ACHN (cell line): ENCODE results near the gene ATP2B2.
A peak's percentile ranks its signal among the peaks of the same experiment; 100 is the strongest.

Source experiments
- DNase-seq: peaks from one replicate; pipeline ENCODE4 v3.0.0-alpha.2; 2015
- in situ Hi-C: cut with HindIII; loops from 2 replicates; pipeline ENCODE4 v1.10.0; 2017; ENCODE audit warnings: low sequenced_read_pairs, low pct_ligation_motif_present, low pct_unique_long_range_greater_than_20kb

ATP2B2 gene

DNA sequence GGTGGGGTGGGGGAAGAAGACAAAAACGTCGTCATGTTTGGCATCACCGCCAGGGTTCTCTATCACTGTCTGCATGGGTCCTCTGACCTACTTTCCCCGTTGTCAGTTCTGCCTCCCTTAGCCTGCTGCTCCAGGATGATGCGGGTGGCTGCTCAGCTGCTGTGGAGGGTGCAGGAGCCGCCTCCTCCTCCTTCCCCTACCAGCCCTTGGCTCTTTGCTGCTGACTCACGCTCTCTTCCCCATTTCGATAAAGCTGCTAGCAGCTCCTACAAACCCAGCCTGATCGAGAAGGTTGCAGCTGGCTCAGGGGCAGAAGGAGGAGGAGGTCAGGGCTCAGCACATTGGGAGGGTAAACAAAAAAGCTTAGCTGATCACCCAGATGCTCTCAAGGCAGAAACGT lies 135.0 kb downstream of the ATP2B2 start:
- in situ Hi-C loops: no loop called here
- peak; percentile 82 for DNase-seq

DNA sequence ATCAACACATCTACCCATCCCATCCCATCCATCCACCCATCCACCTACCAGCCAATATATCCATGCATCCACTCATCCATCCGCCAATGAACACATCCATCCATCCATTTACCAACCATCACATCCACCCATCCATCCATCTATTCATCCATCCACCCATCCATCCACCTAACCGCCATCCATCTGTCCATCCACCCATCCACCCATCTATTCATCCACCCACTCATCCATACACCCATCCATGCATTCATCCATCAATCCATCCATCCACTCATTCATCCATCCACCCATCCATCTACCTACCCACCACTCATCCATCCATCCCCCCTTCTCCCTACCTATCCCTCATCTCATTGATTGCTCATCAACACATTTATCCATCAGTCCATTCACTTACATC lies 136.9 kb downstream of the ATP2B2 start:
- in situ Hi-C loops: no loop called here
- no peak for DNase-seq

DNA sequence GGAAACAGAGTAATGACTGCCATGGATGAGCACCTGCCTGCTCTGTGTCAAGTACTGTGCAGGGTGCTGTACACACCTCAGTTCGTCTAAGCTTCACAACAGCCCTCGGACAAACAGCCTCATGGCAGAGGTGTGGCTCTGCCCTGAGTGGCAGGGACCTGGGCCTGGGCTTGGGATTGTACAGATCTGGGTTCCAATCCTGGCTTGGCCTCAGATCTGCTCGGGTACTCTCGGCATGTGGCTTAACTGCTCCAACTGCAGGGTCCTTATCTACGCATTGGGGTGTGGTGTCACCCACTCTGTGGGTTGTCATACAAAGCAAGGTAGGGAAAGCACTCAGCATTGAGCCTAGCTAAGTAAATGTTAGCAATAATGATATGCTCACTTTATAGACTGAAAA lies 137.9 kb downstream of the ATP2B2 start:
- in situ Hi-C loops: no loop called here

DNA sequence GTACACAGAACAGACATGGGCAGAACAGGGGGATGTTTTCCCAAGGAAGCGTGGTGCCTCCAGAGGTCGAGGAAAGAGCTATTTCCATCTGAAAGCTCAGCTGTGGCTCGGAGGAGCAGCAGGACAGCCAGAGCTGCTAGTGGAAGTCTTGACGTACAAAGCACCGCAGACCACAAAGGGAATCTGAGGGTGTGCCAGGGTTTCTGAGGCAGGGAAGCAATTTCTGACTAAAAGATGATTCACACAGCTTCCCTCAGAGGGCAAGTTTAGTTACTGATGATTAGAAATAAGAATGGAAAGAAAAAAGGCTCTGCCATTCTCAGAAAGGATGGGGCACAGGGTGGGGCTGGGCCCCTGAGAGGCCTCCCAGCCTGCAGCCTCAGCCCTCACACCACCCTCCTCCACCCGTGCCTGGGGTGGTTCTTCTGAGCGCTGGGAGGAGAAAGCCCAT lies 138.7 kb downstream of the ATP2B2 start:
- peak; percentile 94 for DNase-seq
- in situ Hi-C loops: no loop called here

More for the DNA sequence above, 137.9 kb downstream of the ATP2B2 start:
- no peak for DNase-seq

DNA sequence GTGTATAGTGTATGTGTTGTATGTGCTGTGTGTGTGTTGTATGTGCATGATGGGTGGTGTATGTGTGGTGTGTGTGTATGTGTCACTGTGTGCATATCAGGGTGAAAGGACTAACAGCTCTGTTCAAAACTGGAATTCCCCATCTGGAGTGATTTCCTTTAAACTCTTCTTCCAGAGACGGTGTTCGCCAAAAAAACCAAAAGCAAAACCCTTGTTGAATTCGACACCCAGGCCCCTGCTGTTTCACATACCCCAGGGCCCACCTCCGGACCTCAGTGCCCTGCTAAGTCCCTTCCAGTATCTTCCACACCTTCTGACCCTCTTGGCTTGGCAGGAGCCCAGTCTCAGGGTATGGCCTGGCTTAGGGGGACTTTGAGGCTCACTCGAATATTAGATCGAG lies 139.6 kb downstream of the ATP2B2 start:
- DNase-seq: peak; percentile 6
- in situ Hi-C loops: no loop called here

DNA sequence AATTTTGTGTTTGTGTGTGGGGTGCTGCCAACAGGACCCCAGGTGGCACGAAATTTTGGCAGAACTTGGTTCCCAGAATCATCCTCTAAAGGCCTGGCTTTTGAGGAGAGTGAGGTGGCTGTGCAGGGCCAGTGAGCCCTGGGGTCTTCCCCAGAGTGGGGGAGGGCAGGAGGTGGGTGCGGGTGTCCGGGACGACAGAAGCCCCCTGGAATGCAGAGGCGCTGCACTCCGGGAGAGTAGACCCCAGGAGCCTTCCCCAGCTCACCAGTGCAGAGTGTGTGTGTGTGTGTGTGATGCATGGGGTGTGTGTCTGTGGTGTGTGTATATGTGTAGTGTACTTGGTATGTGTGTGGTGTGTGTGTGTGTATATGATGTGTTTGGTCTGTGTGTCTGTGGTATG lies 140.1 kb downstream of the ATP2B2 start:
- DNase-seq: no peak
- in situ Hi-C loops: no loop called here

DNA sequence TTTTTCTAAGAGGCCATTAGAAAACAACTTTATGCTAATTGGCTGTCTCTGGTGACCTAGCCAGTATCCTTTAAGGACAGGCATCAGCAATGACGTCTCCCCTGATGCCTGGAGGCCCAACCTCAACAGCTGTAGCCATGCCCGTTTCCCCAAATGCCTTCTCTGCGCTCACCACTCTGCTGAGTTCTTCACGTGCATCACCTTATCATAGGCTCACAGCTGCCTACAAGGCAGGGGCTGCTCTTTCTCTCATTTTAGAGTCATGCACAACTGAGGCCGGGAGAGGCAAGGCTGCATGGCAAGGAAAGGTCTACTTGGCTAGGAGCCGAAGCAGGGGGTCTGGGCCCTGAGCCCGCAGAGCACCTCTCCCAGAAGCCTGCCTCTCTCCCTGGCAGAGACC lies 140.6 kb downstream of the ATP2B2 start:
- in situ Hi-C loops: no loop called here
- DNase-seq: no peak

DNA sequence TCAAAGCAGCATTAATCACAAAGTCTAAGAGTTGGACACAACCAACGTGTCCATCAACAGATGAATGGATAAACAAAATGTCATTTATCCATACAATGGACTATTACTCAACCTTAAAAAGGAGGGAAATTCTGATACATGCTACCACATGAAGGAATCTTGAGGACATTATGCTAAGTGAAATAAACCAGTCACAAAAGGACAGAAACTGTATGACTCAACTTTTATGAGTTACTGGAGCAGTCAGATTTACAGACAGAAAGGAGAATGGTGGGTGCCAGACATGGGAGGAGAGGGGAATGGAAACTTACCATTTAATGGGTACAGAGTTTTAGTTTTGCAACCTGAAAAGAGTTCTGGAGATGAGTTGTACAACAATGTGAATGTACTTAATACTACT lies 141.5 kb downstream of the ATP2B2 start:
- in situ Hi-C loops: no loop called here
- DNase-seq: no peak

DNA sequence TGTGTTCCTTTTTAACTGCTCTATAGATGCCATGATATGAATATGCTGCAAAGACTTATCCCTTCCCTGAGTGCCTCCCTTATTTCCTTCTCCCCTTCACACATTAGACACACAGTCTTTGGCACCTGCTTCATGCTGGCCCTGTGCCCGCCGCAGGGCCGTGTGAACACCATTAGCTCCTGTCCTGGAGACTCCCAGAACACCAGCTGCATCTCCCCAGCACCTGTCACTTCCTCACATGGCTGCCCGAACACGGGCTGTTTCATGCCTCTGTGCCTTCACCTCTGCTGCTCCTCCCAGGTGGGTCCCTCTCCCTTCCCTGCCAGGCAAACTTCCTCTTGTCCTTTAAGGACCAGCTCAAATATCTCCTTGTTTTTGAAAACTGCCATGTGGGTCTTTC lies 144.0 kb downstream of the ATP2B2 start:
- no peak for DNase-seq

DNA sequence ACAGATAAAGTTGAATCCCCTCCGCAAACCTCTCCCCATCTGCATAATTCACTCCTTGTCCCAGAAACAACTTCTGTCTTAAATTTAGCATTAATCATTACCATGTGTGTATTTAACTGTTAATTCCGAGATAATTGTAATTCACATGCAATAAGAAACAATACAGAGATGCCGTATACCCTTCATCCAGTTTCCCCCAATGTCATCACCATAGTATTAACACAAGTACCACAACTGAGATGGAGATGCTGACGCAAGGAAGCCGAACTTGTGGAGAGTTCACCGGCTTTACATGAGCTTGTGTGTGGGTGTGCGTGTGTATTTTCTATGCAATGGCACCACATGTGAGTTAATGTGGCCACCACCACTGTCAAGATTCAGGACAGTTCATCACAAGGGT lies 144.9 kb downstream of the ATP2B2 start:
- in situ Hi-C loops: no loop called here
- no peak for DNase-seq

More for the DNA sequence above, 144.0 kb downstream of the ATP2B2 start:
- in situ Hi-C loops: no loop called here

DNA sequence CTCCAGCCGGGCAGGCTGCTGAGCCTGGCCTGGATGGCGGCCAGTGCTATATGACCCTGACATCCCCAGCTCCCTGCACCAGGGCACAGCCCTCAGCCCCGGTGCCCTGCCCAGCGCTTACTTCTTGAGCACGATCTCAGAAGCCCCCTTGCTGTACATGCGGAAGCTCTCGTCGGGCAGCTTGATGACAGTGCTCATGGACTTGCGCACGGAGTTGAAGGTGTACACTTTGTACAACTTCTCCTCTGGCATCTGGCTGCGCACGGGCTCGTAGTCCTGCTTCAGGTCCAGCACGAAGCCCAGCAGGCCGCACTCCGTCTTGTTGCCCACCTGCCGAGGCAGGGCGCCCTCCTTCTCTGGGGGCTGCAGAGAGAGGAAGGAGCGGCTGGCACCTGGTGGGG lies 145.6 kb downstream of the ATP2B2 start:
- in situ Hi-C loops: no loop called here
- no peak for DNase-seq

DNA sequence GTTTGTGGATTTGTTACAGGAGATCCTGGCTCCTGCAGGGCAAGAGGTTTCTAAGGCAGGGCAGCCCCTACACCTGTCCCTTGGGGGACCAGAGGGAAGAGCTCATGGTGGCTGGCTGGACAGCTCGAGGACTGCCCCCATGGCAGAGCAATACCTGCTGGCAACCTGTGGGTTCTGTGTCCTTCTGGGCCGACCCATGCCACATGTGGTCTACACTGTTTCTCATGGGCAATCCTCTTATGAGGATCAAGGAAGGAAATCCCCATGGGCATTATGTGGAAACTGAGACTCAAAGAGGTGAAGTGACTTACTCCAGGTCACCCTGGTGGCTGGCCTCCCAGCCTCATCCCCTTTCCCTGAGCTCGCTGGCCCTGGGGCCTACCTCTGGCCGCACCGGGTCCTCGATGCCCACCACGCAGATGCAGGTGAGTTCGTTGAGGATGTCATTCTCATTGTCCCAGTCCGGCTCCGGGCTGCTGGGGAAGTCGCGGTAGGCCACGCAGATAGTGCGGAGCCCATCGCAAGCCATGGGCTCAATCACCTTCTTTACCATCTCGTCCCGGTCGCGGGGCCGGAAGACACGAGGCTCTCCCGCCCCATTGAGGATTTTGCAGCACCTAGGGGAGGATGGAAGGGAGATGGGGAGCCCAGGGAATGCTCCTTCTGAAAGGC lies 146.9 kb downstream of the ATP2B2 start:
- in situ Hi-C loops: no loop called here
- DNase-seq: no peak

DNA sequence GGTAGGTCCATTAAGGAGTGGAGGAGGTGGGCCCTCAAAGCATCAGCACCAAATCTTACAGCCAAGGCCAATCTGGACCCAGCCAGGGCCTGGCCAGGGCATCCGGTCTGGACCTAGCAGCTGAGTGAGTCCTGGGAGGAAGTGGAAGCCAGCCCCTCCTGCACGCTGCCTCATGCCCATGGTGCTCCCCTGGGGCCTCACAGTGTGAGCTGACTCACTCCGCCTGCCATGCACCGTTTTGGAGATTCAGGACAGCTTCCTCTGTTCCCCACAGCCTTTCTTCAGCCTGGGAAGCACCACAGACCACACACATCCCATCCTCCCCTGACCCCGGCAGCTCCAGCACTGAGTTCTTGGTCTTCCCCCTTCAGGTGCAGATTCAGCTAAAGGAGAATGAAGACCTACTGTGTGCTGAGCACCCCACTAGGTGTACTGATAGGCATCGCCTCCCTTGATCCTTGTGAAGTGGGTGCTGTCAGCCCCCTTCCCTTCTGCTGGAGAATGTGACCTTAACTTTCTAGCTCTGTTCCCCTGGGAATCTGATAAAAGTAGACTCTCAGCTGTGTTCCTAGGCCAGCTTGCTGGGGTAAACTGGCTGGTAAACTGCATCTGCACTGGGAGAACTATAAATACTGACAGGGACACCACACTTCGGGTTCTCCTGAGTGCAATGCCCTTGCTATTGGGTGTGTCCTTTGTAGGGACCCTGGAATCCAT lies 147.6 kb downstream of the ATP2B2 start:
- peak; percentile 79 for DNase-seq
- in situ Hi-C loops: no loop called here

DNA sequence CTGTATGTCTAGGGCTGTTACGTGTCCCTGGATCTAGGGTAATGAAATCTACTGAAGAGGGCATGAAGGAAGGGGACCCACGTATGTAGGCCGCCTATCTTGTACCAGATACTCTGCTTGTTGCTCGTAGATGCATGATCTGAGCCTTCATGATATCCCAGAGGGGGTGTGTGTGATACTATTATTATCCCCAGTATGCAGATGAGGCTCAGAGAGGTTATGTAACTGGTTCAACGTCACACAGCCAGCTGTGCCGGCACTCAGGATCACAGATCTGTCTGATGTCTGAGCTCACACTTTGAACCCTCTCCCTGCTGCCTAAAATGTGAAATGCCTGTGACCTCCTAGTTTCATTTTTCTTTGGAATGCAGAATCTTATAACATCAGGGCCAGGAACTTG lies 148.3 kb downstream of the ATP2B2 start:
- DNase-seq: no peak
- in situ Hi-C loops: no loop called here

DNA sequence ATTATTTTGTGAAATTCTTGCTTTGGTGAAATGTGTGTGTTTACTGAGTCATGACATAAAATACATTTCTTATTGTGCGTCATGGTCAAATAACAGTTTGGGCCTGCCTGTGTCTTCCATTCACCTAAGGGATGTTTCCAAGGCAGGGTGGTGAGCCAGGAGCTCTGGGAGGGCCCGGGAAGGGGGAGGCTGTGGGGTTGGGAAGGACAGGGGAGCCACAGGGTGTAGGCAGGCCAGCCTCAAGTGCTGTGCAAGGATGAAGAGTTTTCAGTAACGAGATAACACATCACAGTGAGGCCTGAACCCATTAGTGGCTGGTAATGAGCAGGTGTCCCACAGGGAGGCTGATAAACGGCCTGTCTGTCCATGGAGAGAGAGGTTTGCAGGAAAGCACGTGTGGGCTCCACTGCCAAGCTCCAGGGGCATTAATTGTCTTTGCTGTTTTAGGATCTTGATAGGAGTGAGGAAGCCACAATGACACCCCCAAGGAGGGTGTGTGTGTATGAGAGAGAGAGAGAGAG lies 148.9 kb downstream of the ATP2B2 start:
- in situ Hi-C loops: no loop called here
- DNase-seq: no peak

DNA sequence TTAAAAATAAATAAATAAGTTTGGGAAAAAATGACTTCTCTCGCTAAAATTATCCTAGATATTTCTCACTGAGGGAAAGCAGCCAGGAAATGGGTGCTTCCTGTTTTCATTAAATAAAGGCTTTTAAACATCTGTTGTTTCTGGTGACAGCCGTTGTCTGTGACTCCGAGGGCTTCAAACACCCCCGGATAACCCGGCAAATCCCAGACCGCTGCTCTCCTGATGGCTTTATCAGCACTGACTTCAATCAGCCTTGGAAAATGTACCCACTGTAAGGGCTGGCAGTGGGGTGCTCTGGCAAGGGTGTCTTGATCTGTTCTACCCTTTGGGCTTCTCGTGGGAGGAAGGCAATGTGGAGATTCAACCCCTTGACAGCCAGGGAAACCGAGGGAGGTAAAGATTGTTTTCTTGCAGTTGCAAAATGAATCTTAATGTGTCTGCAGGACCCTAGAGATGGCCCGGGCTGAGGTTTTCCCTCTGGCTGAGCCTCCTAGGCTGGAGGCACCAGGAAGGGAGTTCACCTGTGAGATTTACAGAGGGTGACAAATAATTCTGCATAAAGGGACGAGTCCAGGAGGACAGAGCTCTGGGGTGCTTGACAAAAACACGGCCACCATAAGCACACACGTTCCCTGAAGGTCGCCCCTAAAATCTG lies 150.9 kb downstream of the ATP2B2 start:
- in situ Hi-C loops: no loop called here
- DNase-seq: no peak

DNA sequence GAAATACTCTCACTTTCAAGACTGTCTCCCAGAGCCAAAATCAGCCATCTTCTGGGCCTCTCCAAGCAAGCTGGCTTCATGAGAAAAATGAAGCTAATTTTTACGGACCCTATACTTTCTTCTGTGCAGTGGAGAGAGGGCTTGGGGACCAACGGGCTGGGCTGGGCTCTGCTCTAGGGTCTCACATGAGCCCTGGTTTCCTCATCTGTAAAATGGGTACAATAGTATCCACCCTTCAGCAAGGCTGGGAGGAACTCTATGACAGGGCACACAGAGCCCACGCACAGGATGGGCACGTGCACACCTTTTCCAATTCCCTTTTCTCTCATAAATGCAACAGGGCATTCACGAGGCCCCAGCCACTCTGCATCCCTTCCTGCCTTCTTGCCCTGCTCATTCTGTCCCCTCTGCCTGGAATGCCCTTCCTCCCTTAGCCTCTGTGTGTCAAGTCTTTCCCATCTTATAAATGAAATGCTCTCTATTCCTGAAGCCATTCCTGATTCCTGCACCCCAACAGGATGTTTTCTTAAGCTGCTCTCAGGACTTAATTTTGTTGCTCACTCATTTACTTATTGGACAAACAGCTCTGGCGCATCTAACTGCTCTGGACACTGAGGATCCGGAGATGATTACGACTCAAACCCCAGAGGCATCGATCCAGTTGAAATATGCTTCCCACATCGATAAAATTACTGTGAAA lies 151.6 kb downstream of the ATP2B2 start:
- in situ Hi-C loops: no loop called here

DNA sequence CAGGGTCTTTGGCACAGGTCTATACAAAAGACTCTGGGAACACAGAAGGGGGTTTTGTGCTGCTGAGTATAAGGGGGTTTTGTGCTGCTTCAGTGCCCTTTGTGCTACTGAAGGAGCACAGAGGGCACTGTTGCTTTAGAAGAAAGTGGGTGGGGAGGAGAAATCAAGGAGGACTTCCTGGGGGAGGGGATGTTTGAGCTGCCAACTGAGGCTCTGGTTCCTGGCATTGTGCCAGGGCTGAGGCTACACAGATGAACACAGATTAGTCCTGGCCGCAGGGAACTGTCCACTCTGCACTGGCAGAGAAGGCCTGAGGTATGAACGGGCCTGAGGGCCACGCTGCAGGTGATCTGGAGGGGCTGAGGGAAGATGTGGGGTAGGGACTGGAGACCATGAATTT lies 152.2 kb downstream of the ATP2B2 start:
- in situ Hi-C loops: no loop called here
- DNase-seq: no peak

More for the DNA sequence above, 151.6 kb downstream of the ATP2B2 start:
- no peak for DNase-seq
